ENCODE data around the gene AP3B1.
"Not testable (repeated sequence)": the region's sequence is repeated elsewhere in the genome, so short reads cannot be mapped to it uniquely, and the experiment has no call there.

Gene AP3B1

DNA sequence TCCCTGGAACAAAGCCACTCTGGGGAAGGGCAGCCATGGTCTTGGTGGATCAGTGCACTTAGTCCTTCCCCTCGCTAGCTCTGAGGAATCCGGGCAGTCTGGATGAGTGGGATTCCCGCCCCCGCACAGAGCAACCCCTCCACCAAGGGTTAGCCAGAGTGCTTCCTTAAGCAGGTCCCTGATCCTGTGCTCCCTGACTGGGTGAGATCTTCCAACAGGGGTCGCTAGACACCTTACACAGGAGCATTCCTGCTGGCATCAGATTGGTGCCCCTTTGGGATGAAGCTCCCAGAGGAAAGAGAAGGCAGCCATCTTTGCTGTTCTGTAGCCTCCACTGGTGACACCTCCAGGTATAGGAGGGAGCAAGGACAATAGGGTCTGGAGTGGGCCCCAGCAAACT is 228.8 kb downstream of the AP3B1 start:
- DNase-seq (ENCODE audit: low spot score) = no peak

DNA sequence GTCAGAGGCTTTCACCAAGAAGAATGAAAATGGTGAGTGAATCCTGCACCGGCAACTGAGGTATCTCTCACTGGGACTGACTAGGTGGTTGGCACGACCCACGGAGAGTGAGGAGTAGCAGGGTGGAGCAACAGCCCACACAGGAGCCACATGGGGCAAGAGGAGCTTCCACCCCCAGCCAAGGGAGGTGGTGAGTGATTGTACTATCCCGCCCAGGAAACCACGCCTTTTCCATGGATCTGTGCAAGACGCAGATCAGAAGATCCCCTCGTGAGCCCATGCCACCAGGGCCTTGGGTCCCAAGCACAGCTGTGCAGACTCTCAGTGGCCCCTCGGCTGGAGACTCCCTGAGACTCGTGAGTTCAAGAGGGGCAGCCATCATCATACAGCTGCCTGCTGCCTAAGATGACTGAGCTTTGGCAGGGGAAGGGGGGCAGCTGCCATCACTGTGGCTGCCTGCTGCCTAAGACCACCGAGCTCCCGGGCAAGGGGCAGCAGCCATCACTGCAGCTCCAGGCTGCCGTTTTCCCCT is 229.5 kb downstream of the AP3B1 start:
- no peak for DNase-seq (ENCODE audit: low spot score)

DNA sequence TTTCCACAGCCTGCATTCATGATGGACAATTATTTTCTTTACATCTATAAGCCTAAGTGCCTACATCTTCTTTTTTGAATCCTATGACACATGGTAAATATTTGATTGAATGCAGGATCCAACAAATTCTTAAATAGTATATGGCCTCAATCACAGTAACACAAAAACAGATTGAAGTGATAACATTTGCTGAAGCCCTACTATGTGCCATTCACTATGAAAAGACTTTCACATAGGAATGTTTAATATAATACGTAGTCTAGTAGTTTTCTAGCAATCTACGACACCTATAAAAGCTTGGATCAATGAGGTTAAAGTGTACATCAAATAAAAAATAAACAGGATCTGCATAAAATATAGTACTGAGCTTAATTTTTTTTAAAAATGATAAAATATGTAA is 231.0 kb downstream of the AP3B1 start:
- DNase-seq (ENCODE audit: low spot score) = no peak

DNA sequence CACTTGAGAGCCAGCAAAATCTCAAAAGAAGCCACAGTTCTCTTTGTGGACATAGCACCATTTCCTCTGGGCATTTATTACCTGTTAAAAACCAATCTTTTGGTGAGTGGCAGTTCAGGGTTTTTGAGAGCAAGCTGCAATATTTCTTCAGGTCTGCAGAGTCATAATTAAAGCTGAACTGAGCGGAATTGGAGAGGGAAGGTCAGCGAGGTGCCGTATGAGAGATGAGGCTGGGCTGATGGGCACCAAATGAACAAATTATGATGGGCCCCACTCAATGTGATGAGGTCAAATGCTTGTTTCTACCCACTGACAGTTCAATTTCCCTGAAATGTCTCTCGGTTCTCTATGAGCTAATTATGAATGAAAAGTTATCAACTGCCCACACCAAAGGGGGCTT is 231.9 kb downstream of the AP3B1 start:
- no peak for DNase-seq (ENCODE audit: low spot score)

DNA sequence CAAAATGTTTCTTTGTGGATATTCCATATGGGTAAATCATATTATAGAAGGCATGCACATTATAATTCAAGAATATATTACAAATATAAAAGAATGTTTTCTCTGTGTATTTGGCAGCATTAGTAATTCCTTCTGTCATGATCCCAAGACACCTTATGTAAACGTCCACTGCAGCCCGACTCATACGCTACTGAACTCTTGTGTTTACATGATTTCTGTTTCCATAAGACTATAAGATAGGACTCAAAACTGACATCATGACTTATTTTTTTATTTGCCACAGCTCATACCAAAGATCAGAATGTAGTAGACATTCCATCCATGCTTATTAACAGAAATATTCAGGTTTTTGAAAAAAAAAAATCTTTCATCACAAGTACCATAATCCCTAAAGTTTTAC is 234.1 kb downstream of the AP3B1 start:
- DNase-seq (ENCODE audit: low spot score) = no peak

DNA sequence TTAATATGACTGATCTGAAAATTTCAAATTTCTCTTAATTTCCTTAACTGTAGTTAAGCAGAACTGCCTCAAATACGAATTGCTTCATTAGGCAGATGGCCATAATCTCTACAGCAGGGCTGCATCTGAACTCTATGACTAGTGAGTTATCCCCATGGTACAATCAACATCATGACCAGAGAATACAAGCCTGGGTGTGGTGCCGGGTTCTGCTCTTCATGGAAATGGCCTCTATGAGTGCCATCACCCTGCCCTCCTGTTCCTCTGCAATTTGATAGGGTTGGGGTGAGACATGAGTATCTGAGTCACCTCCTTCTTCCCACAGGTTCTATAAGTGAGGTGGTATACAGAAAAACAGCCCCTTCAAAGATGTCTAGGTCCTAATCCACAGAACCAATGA is 235.9 kb downstream of the AP3B1 start:
- DNase-seq (ENCODE audit: low spot score) = no peak

DNA sequence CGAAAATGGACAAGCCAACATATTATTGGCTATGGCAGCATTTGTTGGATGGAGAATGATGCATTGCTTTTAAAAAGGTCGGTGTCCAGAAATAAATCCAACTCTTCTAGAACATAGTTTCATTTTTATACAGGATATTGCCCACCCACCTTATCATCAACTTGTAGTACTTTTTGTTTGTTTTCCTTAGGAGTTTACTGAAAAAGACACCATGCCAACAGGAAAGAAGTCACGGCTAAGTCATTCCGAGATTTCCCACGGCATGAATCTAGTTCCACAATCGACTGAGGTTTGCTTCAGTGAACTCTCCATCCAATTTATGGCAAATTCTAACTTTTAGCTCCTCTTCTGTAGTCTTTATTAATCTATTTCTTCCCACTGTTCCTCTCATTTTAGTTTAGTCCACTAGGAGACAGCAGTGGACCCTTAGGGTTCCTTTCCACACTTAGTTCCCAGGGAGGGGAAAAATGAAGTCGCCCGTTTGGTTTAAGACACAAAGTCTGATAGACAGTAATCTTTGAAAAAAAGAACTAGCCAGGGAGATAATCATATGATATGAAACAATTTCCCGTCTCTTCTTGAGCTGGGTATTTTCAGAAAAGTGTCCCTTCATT is 237.5 kb downstream of the AP3B1 start:
- DNase-seq (ENCODE audit: low spot score) = no peak

DNA sequence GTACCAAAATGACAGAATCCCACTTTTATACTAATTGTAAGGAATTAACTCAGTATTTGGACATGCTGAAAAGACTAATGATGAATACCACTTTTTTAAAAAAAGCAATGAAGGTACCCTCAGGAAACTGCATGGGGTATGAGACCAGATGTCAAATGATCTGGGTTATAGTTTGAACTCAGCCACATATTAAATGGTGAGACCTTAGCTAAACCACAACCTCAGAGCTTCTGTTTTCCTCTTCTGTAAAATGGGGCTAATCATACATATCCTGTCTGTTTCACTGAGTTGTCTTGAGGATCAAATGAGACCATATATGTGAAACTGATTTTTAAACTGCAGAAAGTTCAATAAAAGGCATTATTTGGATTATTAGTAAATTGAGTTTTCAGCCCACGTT is 238.4 kb downstream of the AP3B1 start:
- no peak for DNase-seq (ENCODE audit: low spot score)

DNA sequence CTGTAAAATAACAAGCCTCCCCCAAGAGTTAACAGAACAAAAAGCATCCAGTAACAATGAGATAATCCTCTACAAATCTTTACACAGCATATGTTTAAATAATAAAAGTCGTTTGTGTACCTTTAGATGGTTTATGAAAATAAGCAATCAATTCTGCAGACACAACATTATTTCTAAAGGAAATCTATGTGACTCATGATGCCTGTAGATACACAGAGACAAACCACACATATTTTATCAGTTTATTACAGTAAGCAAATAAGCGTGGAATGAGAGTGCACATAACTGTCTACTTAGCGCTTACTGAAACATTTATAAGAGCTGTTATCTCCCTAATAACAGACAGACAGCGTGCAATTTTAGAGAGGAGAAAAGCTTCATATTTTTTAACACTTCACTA is 243.6 kb downstream of the AP3B1 start:
- no peak for DNase-seq (ENCODE audit: low spot score)

DNA sequence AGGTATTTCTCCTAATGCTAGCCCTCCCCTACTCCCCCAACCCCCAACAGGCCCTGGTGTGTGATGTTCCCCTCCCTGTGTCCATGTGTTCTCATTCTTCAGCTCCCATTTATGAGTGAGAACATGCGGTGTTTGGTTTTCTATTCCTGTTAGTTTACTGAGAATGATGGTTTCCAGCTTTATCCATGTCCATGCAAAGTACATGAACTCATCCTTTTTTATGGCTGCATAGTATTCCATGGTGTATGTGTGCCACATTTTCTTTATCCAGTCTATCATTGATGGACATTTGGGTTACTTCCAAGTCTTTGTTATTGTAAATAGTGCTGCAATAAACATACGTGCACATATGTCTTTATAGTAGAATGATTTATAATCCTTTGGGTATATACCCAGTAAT is 247.7 kb downstream of the AP3B1 start:
- not testable (repeated sequence) for DNase-seq (ENCODE audit: low spot score)

DNA sequence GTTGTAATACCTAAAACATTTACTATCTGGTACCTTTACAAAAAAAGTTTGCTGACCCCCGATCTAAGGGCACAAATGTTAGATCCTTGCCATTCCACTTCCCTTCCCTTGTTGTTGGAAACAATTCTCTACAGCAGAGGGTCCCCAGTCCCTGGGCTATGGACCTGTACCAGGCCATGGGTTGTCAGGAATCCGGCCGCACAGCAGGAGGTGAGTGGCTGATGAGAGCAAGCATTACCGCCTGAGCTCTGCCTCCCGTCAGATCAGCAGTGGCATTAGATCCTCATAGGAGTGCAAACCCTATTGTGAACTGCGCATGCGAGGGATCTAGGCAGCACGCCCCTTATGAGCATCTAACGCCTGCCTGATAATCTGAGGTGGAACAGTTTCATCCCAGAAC is 248.5 kb downstream of the AP3B1 start:
- DNase-seq (ENCODE audit: low spot score) = no peak

DNA sequence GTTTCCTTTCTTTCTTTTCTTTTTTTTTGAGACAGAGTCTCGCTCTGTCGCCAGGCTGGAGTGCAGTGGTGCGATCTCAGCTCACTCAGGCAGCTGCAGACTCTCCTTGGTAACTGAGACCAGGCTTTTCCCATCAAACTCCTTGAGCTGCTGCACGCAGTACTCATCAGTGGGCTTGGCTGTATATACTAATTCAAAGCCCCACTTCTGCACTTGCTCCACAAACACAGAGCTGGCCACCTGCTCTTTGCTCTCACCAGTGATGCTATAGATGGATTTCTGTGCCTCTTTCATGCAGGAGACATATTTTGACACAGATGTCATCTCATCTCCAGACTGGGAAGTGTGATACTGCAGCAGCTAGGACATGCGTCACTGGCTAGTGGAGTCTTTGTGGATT is 252.7 kb downstream of the AP3B1 start:
- no peak for DNase-seq (ENCODE audit: low spot score)

DNA sequence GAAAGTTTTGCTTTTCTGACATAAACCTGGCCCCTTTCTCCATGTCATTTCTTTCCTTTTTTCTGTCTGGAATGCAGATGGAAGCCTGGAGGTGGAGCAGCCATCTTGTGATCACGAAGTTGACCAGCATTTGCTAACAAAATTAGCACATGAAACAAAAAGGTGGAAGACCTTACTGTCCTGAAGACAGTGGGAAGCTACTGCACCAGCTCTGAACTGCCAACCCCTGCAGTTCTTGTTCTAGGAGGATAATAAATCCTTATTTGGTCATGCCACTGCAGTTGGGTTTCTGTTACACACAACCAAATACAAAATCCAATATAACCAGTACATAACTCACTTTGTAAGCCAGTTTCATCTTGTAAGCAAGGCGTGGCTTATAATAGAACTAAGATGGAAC is 269.0 kb downstream of the AP3B1 start:
- DNase-seq (ENCODE audit: low spot score) = no peak

DNA sequence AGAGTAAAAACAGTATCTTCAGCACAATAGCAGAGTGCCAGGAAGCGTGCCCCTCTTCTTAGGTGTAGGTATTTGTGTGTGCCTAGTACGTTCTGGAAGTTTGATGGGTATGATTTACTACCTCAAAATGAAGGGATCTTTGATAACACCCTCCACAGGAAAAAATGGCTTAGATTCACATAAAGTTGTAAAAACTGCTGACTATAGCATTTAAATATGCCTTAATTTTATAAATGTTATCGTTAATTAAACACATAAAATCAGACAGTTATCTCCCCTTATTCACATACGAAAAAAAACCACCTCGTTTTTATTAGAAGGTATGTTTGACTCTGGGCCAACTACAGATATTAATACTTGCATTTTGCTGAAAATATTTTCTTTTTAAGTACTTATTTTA is 274.8 kb downstream of the AP3B1 start:
- no peak for DNase-seq (ENCODE audit: low spot score)

DNA sequence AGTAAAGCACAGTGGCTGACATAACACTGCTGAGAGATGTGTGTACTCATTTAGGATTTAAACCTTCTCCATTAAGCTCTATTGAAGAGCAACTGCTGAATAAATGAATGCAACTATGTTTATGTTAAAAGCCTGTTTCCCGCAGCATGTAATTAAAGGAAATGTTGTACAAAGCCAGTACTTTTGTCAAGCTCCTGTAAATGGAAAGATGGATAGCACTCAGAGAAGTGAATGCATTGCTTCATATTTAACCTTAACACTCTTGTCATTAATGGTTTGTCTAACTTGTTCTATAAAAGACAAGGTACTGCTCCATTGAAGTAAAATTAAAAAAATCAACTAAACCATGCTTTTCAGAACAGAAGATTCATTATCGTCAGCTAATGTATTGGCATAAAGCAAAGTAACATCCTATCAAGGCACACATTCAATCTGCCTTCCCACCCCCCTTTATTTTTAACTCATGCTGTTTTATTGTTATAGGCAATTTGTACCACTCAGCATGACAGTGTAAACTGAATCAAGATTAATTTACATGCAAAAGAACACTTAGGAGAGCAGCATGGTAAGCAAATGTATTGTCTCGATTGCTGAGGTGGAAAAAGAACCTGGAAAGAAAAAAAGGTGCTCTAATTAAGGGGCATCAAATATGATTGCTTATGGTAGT is 277.5 kb downstream of the AP3B1 start:
- DNase-seq (ENCODE audit: low spot score) = peak; percentile 42

DNA sequence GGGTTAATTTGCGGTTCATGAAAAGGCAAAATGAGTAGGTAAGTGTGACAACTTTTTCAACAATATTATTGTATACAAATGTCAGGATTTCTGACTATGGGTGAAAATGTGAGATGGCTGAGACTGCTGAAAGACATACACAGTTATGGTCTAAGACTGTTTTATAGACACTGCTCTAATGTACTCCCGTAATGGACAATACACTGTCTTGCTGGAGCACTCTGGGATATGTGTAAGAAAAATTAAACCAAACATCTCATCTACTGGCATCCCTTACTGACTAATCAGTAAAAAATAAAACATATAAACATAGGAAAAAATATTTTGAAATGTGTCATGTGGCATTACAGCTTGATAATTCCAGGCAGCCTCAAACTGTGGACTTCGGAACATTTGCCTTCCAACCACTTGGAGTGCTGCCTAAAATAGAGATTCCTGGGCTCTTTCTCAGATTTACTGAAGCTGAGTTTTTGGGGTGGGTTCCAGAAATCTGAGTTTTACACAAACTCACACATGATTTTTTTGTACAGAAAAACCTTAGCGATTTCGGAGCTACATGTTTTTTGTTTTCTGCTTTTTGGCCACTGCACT is 284.5 kb downstream of the AP3B1 start:
- DNase-seq (ENCODE audit: low spot score) = no peak

DNA sequence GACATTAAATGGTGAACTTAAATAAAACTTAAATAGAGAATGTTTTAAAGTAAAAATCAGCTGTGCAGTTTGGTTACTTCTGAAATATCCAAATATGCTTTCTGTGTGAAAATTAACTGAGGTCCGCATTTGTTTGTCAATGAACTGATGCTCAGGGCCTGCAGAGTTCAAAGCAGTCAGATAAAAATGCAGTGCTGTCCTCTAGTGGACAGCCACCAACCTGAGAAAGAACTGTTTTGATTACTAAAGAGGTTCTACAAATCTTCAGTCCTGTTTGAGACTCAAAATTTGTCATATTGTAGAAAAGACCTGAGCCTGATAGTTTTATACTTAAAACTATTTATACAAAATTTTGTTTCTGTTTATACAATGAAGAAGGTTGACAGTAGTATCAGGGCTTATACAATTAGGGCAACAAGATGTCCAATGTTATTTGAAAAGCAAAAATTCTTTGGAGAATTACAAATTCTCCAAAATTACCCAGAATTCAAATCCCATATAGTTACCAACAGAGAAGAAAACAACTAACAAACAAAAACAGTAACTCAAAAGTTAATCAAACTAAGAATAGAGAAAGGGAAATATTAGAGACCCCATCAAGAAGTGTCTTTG is 286.0 kb downstream of the AP3B1 start:
- DNase-seq (ENCODE audit: low spot score) = peak; percentile 95

DNA sequence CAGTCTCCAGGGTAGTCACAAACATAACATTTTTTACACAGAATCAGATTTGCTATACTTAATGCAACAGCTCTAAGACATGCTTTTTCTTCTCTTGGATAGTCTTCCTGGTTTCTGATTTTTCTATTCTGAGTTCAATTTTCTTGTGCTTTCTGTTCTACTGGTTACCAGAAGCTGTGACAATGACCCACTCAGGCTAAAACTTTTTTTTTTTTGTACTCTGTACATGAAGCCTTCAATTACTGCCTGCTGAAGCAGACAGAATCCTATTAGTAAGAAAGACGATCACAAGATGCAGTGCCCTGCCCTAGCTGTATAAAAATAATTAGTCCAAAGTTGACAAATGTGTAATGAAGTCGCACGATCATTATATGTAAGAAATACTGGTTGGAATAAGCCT is 287.3 kb downstream of the AP3B1 start:
- DNase-seq (ENCODE audit: low spot score) = peak; percentile 62

DNA sequence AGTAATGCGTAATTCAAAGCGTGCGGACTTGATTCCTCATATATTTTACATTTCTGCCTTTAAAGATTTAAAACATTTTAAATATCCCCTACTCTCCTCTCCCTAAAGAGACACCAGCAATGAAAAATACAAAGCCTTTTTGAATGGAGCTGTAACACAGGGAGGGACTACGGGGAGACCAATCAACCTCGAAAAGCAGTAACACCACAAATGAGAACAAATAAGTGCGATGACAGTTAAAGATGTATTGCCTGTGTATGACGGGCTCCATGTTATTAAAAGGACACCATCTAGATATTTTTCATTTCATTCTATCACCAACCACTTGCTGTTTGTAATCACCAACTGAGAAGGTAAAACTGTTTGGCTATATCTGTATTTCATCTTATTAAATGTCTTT is 288.0 kb downstream of the AP3B1 start:
- DNase-seq (ENCODE audit: low spot score) = peak; percentile 64

DNA sequence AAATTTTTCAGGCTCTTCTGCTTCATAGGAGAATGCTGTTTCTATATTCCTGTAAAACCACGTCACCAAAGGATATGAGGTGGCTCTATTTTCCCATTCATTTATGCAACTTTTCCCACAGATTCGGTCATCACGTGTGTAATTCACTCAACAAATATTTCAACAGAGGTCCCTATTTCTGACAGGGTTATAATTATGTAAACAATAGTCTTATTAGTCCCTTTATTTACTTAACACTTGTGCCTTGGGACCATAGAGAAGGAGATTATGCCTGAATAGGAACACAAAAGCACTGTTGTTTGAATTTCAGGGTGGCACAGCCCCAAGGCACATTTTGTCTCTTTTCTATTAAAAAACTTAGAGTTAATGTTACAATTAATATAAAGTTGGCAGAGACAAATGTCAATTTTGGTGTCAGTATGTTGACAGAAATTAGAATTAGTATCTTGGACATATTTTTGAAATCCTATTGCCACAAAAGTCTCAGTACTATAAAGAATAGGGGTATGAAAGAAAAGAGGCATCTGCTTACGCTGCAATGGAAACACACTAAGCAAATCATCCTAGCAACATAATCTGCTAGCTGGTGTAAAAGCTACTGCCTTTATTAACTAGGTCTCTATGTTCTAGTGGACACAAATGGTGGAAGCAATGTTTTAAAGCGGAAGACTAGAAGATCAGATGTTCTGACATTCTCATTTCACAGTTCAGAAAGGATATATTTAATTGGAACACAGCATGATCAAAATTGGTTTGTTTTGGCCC is 289.3 kb downstream of the AP3B1 start:
- peak; percentile 81 for DNase-seq (ENCODE audit: low spot score)

DNA sequence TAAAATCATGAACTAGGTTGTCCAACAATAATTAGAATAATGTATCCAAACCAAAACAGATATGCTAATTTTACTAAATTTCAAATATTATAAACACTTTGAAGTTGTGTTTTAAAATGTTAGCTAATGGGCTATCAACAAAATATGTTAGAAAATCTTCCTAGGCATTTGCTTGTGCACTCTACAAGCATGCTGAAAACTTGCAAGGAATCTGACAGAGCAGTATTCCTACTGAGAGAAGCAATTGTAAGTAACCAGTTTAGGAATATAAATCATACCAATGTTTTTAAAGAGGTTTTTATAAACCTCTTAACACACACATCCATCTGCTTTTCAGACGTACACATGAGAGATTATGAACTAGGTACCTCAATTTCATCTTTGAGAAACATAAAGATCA is 289.9 kb downstream of the AP3B1 start:
- no peak for DNase-seq (ENCODE audit: low spot score)

DNA sequence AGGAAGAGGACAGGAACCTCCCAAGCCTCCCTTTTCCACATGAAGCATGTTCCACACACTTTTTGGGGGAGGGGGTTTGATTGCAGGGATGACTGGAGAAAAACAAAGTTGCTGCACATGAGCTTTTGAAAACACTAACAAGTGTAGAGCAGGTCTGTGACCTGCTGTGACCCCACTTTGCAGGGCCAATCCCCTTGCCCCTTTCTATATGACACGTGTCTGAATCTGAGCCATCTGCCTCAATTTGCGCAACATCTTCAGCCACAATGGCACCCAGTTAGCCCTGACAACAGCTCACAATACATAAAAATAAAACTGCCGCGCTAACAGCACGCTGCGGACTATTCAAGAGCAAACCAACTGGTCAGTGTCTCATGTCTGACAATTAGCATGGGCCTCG is 290.6 kb downstream of the AP3B1 start:
- peak; percentile 57 for DNase-seq (ENCODE audit: low spot score)

All from pons (tissue), 1 donor.